HL-60 (cell line): ENCODE measurements around the gene FMOD.

Experiments
- GABPA ChIP-seq: IDR thresholded peaks from 2 replicates; pipeline ENCODE4 v1.6.1; 2012; ENCODE audit warnings: low read depth
- POLR2AphosphoS5 ChIP-seq: IDR thresholded peaks from 2 replicates; pipeline ENCODE4 v1.6.1; 2012; ENCODE audit warnings: low read depth
- SPI1 ChIP-seq: IDR thresholded peaks from 2 replicates; pipeline ENCODE4 v1.6.1; 2012; ENCODE audit warnings: low read depth, mild to moderate bottlenecking, borderline replicate concordance
- TF ChIP-seq, protein P1 (sequence below): IDR thresholded peaks from one replicate; pipeline ENCODE4 v1.5.1; 2011; ENCODE audit warnings: low read length, control low read depth, inconsistent platforms; ENCODE audit not compliant: insufficient read depth
- TF ChIP-seq, protein P2 (sequence below): IDR thresholded peaks from 2 replicates; pipeline ENCODE4 v1.6.1; 2012; ENCODE audit warnings: low read depth; ENCODE audit not compliant: insufficient replicate concordance

GRCh38 chr1:203340112-203340790 is 10.7 kb downstream of the FMOD start:
- no peak for TF ChIP-seq POLR2AphosphoS5
- TF ChIP-seq, protein P1, sequence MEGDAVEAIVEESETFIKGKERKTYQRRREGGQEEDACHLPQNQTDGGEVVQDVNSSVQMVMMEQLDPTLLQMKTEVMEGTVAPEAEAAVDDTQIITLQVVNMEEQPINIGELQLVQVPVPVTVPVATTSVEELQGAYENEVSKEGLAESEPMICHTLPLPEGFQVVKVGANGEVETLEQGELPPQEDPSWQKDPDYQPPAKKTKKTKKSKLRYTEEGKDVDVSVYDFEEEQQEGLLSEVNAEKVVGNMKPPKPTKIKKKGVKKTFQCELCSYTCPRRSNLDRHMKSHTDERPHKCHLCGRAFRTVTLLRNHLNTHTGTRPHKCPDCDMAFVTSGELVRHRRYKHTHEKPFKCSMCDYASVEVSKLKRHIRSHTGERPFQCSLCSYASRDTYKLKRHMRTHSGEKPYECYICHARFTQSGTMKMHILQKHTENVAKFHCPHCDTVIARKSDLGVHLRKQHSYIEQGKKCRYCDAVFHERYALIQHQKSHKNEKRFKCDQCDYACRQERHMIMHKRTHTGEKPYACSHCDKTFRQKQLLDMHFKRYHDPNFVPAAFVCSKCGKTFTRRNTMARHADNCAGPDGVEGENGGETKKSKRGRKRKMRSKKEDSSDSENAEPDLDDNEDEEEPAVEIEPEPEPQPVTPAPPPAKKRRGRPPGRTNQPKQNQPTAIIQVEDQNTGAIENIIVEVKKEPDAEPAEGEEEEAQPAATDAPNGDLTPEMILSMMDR, result peak; percentile 93
- TF ChIP-seq, protein P2, sequence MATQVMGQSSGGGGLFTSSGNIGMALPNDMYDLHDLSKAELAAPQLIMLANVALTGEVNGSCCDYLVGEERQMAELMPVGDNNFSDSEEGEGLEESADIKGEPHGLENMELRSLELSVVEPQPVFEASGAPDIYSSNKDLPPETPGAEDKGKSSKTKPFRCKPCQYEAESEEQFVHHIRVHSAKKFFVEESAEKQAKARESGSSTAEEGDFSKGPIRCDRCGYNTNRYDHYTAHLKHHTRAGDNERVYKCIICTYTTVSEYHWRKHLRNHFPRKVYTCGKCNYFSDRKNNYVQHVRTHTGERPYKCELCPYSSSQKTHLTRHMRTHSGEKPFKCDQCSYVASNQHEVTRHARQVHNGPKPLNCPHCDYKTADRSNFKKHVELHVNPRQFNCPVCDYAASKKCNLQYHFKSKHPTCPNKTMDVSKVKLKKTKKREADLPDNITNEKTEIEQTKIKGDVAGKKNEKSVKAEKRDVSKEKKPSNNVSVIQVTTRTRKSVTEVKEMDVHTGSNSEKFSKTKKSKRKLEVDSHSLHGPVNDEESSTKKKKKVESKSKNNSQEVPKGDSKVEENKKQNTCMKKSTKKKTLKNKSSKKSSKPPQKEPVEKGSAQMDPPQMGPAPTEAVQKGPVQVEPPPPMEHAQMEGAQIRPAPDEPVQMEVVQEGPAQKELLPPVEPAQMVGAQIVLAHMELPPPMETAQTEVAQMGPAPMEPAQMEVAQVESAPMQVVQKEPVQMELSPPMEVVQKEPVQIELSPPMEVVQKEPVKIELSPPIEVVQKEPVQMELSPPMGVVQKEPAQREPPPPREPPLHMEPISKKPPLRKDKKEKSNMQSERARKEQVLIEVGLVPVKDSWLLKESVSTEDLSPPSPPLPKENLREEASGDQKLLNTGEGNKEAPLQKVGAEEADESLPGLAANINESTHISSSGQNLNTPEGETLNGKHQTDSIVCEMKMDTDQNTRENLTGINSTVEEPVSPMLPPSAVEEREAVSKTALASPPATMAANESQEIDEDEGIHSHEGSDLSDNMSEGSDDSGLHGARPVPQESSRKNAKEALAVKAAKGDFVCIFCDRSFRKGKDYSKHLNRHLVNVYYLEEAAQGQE, result no peak
- TF ChIP-seq SPI1, result no peak
- TF ChIP-seq GABPA, result no peak
